Activated CD4-positive, alpha-beta T cell treated with anti-CD3 and anti-CD28 coated beads, Interleukin-2, Interleukin-6, amounts not matched to agents 100 ng/mL and 50 ng/mL, durations not matched to agents 16 hours and 8 hours (primary cell): ENCODE results near the gene ATF2.
A peak's percentile ranks its signal among the peaks of the same experiment; 100 is the strongest.

Source experiments
- DNase-seq: peaks from one replicate; pipeline ENCODE4 v3.0.0-alpha.2; 2020

ATF2 gene

GRCh38 chr2:175167792-175168563 is at the start of gene ATF2:
ATF2 (minus strand) TSS chr2:175168203; CDS start chr2:175136443, 31,760 bp downstream.
- peak; percentile 99 for DNase-seq

GRCh38 chr2:175207741-175208438 is 39.9 kb upstream of the ATF2 start:
- DNase-seq, result no peak

- no peak for DNase-seq
Measured at GRCh38 chr2:175206866-175207265, 38.9 kb upstream of the ATF2 start.

GRCh38 chr2:175205523-175205922 is 37.5 kb upstream of the ATF2 start:
- DNase-seq, result no peak

- peak; percentile 65 for DNase-seq
Measured at GRCh38 chr2:175203621-175204496, 35.9 kb upstream of the ATF2 start.

GRCh38 chr2:175195012-175195411 is 27.0 kb upstream of the ATF2 start:
- DNase-seq, result no peak

GRCh38 chr2:175188761-175189160 is 20.8 kb upstream of the ATF2 start:
- no peak for DNase-seq

- DNase-seq, result peak; percentile 36
Measured at GRCh38 chr2:175187378-175187777, 19.4 kb upstream of the ATF2 start.

- no peak for DNase-seq
Measured at GRCh38 chr2:175183674-175184073, 15.7 kb upstream of the ATF2 start.

- DNase-seq, result no peak
Measured at GRCh38 chr2:175181877-175182308, 13.9 kb upstream of the ATF2 start.

- DNase-seq, result peak; percentile 97
Measured at GRCh38 chr2:175181104-175181876, 13.3 kb upstream of the ATF2 start, which contains the start of gene ATP5MC3. ATP5MC3 (minus strand) TSS chr2:175181710; CDS start chr2:175181393, 317 bp downstream.

GRCh38 chr2:175180701-175181103 is 12.7 kb upstream of the ATF2 start:
- DNase-seq, result peak; percentile 72

- DNase-seq, result no peak
Measured at GRCh38 chr2:175176624-175177023, 8.6 kb upstream of the ATF2 start.

- no peak for DNase-seq
Measured at GRCh38 chr2:175175896-175176295, 7.9 kb upstream of the ATF2 start.

GRCh38 chr2:175175320-175175719 is 7.3 kb upstream of the ATF2 start:
- DNase-seq, result no peak

GRCh38 chr2:175170659-175171304 is 2.8 kb upstream of the ATF2 start:
- peak; percentile 22 for DNase-seq

- peak; percentile 30 for DNase-seq
Measured at GRCh38 chr2:175169191-175169590, 1.2 kb upstream of the ATF2 start.

GRCh38 chr2:175168564-175168945 is 552 bp upstream of the ATF2 start:
- no peak for DNase-seq

- no peak for DNase-seq
Measured at GRCh38 chr2:175167076-175167791, 769 bp downstream of the ATF2 start.

- DNase-seq, result no peak
Measured at GRCh38 chr2:175166216-175166824, 1.7 kb downstream of the ATF2 start.

GRCh38 chr2:175164235-175164634 is 3.8 kb downstream of the ATF2 start:
- no peak for DNase-seq
